ENCODE measurements around the gene FZD4.

The FZD4 gene

DNA sequence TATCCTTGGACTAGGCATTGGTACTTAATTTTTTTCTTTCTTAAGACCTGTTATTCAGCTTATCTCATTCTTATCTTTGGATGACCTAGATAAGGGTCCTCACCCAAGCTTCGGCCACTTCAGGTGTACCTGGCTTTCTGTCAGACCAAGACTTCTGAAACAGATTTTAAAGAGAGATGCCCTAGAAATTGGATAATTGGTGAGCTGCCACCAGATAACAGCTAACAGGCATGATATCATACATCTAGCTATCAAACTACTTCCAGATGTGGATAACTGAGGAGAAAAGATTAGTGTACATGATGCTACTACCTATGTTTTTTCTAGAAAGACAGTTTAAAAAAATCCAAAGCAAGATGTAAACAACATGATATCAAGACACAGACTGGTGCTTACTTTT, 52.9 kb downstream of the FZD4 start:
- Mint-ChIP-seq H3K9me3 (no peaks in the 10 kb centered on the region), H3K4me3 (no peak overlapping the region), H3K27me3 (peaks cover 0 to 8% of the 10 kb centered on the region in 2 donors), H3K4me1 (ENCODE audit: low read depth in 2 of 2) (peaks cover 0 to 2% of the 10 kb centered on the region in 2 donors), H3K27ac (no peak overlapping the region), H3K36me3 (ENCODE audit: insufficient read depth) (no peaks in the 10 kb centered on the region)
- ATAC-seq (replicated peaks) (no peak), DNase-seq (no peak)

DNA sequence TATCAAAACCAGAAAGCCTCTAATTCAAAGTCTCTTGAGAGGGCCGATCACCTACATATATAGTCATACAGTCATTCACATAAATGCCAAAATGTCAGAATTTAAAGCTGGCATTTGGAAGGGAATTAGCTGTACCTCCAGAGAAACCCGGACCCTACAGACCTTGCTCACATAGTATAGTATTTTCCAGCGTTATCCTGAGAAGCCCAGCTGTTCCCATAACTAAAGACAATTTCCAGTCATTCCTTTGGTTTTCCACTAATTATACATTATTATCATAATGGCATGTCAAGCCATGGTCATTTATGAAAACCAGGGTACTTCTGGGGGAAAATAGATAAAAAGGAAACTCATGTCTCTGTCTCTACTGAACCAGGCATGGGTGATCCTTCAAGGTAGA, 53.6 kb downstream of the FZD4 start:
- Mint-ChIP-seq H3K9me3 (no peaks in the 10 kb centered on the region), H3K27ac (no peak overlapping the region), H3K27me3 (peaks cover 1 to 8% of the 10 kb centered on the region in 2 donors), H3K4me1 (ENCODE audit: low read depth in 2 of 2) (peaks cover 0 to 2% of the 10 kb centered on the region in 2 donors), H3K36me3 (ENCODE audit: insufficient read depth) (no peaks in the 10 kb centered on the region), H3K4me3 (no peak overlapping the region)
- DNase-seq (no peak), ATAC-seq (replicated peaks) (no peak)

DNA sequence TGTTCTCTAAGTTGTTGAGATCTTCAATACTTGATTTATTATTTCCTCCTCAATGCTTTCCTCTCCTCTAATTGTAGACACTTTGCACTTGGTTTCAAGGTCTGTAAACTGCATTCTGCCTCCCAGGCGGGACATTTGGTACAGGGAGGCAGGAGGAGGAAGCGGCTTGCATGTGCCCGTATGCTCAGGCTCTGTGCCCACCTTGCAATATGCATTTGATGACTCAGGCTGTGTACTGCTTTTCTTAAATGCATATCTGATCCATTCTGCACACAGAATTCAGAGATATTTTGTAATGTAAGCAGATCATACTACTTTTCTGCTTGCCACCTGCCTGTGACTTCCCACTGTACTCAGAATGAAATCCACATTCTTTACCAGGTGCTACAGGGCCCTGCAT, 55.0 kb downstream of the FZD4 start:
- ATAC-seq (replicated peaks) (no peak), DNase-seq (no peak)
- peaks cover 5 to 8% of the 10 kb centered on the region in 2 donors for H3K27me3 Mint-ChIP-seq
- no peaks in the 10 kb centered on the region for H3K9me3 Mint-ChIP-seq
- no peaks in the 10 kb centered on the region for H3K36me3 Mint-ChIP-seq (ENCODE audit: insufficient read depth)
- no peak overlapping the region for H3K4me3 Mint-ChIP-seq
- H3K4me1 Mint-ChIP-seq (ENCODE audit: low read depth in 2 of 2): peaks cover 0 to 2% of the 10 kb centered on the region in 2 donors
- no peak overlapping the region for H3K27ac Mint-ChIP-seq

DNA sequence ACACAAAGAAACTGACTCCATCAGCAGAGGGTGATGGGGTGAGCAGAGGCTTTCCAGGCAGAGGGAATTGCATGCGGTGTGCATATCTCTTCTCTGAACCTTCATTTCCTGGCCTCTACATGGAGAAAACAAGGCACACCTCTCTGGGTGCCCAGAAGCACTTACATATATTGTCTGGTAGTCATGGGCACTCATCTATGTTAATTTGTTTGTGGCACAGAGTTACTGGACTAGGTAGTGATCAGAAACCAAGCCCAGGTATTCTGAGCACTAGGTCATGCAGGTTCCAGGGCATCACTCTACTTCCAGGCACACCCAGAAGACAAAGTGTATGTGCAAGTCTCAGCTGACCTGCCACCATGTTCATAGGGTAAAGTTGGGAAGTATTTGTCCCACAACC, 56.5 kb downstream of the FZD4 start:
- no peaks in the 10 kb centered on the region for H3K9me3 Mint-ChIP-seq
- H3K4me3 Mint-ChIP-seq: no peak overlapping the region
- no peaks in the 10 kb centered on the region for H3K36me3 Mint-ChIP-seq (ENCODE audit: insufficient read depth)
- no peak overlapping the region for H3K27ac Mint-ChIP-seq
- no peak for ATAC-seq (replicated peaks)
- peaks cover 0 to 2% of the 10 kb centered on the region in 2 donors for H3K4me1 Mint-ChIP-seq (ENCODE audit: low read depth in 2 of 2)
- no peak for DNase-seq
- H3K27me3 Mint-ChIP-seq: peaks cover 6 to 8% of the 10 kb centered on the region in 2 donors

DNA sequence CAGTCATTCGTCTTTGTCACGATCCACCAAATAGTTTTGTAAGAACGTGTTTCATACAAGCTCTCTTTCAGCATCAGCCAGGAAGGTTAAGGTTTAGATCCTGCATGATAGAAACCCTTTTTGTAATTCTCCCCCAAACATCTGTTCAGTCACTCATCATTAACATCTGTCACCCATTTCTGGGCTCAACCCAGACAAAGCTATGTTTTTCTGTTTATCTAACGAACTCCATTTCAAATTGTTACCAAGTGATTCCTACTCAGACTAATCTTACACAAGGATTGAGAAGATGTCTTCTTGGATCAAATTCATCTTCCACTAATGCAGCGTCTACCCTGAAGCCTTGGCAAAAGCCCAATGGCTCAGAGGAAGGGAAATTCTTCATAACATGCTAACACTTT, 58.8 kb downstream of the FZD4 start:
- H3K4me3 Mint-ChIP-seq: no peak overlapping the region
- peaks cover 8 to 10% of the 10 kb centered on the region in 2 donors for H3K27me3 Mint-ChIP-seq
- no peak for ATAC-seq (replicated peaks)
- H3K4me1 Mint-ChIP-seq (ENCODE audit: low read depth in 2 of 2): peaks cover 0 to 2% of the 10 kb centered on the region in 2 donors
- DNase-seq: no peak
- no peaks in the 10 kb centered on the region for H3K36me3 Mint-ChIP-seq (ENCODE audit: insufficient read depth)
- no peaks in the 10 kb centered on the region for H3K9me3 Mint-ChIP-seq
- no peak overlapping the region for H3K27ac Mint-ChIP-seq
